NCI-H2107 (cell line): Measurements from ENCODE around the gene LTBP1.
"Not testable (repeated sequence)": the region's sequence is repeated elsewhere in the genome, so short reads cannot be mapped to it uniquely, and the experiment has no call there.

Experiments
- DNase-seq: peaks from one replicate; lab custom pipeline; 2025; lab: John Stamatoyannopoulos, UW

Gene LTBP1

DNA sequence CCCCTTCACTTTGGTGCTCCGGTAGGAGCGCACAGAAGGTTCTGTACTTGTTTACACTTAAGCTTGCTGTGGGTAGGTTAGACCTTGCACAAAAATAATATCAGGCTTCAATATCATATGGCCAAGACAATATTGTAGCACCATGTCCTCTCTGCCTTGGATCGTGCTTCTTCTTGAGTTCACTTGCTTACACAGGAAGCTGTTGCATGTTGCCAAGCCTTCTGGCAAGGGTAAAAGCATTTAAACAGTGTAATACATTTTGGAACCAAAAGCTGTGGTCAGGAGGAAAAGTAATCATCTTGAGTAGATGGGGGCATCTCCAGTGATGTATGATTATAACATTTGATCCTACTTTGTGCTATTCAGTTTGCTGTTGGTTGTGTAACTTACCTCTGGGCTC lies 197.5 kb downstream of the LTBP1 start:
- DNase-seq, result no peak

DNA sequence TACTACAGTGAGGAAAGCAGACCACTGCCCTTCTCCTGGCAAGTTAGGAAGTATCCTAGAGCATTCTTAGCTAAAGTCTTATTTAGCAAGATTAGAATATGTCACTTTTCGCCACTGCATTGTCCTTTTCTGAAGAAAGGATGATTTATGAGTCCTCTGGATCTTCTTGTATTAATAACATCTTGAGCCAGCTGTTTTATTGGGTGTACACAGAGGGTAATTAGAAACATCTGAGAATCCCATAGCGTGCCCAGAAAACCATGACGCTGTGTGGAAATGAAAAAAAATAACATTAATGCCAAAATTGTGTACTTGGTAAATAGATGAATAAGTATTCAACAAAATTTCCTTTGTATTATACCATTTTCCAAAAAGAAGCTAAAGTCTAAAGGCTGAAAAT lies 198.7 kb downstream of the LTBP1 start:
- DNase-seq, result no peak

DNA sequence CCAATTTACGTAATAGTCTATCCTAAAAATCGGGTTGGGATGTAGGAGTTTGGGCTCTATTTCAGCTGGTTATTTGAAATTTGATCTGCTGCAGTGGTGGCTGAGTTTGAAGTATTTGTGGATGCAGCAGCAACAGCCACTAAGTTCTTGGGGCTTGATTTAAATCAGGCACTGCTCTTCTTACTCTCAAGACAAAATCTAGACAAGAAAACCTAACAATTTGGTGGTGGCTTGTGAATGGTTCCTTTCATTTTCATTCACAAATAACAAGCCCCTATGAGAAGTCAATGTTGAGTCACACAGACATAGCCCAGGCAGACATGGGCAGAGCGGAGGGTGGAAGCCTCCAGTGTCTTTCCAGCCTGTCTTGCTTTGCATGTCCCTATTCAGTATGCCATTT lies 199.3 kb downstream of the LTBP1 start:
- no peak for DNase-seq

DNA sequence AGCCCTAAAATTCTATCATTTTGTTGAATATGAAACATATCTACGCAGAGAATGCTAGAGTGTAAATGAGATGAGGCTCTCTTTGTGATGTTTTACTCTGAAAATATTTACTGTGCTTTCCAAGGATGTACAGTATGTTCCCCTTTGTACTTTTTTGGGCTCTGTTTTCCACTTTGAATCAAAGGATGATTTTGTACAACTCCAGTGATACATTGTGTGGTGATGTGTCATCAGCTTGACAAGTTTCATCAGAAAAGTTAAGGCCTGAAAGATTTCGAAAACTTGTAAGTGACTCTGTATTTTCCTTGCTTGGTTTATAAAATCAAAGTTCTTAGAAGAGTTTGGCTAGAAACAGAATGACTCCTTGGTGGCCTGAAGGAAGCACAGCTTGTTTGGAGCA lies 206.3 kb downstream of the LTBP1 start:
- DNase-seq, result no peak

DNA sequence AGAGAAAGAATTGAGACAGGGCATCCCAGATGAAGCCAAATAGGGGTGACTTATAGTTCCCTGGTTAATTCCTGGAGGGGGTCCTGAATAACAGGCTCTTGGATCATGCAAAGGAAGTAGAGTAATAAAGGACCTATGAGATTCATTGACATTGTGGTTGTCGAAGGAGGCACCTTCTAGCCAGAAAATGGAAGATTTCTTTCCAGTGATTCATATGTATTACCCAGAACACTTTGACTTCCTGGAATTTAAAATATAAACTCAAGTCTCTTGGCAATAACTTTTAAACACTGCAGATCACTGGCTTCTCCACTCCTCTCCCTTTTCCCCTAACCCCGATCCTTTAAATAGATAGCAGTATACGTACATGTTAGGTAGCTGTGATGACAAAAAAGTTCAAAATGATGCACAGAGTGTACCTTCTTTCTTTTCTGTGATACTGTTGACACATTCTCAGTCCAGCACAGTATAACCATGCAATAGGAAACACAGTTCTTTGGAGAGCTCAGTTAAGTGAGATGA lies 211.8 kb downstream of the LTBP1 start:
- DNase-seq, result no peak

DNA sequence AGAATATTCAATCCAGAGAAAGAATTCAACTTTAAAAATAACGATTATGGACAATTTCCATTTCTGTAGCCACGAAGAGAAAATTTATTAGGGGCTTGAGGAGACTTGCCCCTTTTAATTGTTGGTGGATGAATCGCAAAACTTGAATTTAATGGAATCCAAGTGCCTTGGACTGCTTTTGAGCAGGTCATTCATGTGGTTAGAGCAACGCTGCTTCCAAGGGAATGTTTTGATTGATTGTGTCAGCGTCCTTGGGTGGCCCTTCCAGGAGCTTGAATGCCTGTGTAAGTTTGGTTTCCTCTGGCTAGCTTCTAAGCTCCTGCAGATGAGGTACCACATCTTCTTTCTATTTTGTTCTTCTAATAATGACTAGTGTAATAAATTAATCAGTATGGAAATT lies 213.4 kb downstream of the LTBP1 start:
- DNase-seq, result no peak

DNA sequence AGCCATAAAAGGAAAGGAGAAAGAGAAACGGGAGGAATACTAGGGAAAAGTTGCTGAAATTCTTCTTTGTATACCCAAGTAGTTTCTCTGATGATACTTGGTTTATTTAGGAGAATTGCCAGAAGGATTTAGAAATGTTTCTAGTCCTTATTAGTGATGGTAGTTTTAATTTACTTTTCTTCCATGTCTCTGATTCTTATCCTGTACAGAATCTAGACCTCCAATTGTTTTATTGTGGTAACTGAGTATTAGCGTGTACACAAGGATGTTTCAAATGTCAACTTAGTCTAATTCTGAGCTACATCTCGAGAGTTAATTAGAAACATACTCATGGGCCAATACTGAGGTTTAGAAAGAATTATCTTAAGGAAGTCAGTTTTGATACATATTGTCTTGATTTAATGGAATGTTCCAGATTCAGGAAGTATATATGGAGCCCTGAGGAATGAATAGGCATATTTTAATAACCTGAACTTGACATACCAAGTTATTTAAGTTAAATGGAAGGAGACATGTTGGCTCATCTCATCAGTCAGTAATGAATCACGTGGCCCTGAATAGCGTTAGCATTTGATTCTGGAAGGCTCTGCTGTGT lies 219.6 kb downstream of the LTBP1 start:
- no peak for DNase-seq

DNA sequence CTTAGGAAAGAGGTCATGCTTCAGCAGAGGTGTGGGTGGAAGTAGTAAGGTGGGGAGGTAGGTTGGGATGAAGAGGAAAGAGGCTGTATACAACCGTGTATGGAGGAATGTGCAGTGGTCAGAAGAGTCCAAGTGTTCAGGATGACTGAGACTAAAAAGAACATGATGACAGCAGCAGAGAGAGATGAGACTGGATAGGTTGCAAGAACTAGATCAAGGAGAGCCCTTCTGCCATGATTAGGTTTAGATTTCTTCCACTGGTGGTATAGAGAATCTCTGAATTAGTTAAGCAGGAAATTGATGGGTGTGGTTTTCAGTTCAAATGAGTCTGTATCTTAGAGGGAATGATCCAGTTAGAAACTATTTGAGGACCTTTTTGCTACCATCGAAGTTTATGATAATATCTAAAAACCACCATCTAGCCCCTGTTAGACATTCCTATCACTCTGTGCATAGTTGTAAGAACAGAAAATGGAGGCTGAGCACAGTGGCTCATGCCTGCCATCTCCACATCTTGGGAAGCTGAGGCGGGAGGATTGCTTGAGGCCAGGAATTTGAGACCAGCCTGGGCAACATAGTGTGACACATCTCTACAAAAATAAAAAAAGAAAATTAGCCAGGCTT lies 221.0 kb downstream of the LTBP1 start:
- no peak for DNase-seq

DNA sequence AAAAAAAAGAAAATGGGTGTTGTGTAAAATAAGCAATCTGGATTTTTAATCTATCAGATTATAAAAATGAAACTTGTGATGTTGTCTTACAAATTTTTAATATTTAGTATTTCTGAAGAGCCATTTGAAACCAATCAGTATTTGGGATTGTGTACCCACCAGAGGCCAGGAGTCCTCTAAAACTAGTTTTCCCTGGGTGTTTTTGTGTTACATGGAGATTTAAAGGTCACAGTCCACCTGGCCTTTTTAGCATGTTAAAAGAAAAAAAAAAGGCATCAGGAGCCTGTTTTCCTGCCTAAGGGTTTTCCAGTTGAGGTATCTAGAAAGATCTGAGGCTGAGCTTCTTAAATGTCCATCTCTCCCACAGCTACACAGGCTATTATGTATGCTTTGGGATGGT lies 221.7 kb downstream of the LTBP1 start:
- DNase-seq, result no peak

DNA sequence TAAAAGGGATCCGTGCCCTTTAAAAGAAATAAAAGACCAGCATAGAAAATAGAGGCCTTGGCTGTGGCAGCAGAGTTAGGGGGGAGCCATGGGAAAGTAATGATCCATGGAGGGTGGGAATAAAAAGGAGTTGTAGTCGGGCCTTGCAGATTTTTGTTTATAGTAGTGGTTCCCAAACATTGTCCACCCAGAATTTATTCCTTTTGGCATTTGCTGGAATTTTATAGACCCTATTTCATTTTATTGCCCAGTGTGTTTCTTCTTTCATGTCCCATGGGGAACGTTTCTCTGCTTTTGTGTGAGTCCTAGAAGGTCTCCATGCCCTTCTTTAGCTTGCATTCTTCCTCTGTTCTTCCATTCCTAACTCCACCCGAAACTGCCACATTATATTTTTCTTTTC lies 222.2 kb downstream of the LTBP1 start:
- no peak for DNase-seq

DNA sequence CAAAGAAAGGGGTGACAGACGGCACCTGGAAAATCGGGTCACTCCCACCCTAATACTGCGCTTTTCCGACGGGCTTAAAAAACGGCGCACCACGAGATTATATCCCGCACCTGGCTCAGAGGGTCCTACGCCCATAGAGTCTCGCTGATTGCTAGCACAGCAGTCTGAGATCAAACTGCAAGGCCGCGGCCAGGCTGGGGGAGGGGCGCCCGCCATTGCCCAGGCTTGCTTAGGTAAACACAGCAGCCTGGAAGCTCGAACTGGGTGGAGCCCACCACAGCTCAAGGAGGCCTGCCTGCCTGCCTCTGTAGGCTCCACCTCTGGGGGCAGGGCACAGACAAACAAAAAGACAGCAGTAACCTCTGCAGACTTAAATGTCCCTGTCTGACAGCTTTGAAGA lies 223.5 kb downstream of the LTBP1 start:
- not testable (repeated sequence) for DNase-seq

DNA sequence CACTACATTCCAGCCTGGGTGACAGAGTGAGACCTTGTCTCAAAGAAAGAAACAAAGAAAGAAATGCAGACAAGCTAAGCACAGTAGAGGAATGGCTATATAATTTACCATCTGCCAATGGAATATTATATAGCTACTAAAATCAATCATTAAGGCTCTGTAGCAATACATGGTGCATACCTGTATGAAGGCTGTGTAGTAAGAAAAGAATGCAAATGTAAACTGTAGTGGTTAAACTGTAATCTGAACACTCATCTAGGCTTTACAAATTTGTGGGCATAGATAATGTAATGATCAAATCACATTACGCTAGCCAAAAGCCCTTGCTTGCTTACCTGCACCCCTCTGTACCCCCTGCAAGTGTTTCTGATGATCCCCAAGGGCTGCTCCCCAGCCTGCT lies 230.9 kb downstream of the LTBP1 start:
- no peak for DNase-seq

DNA sequence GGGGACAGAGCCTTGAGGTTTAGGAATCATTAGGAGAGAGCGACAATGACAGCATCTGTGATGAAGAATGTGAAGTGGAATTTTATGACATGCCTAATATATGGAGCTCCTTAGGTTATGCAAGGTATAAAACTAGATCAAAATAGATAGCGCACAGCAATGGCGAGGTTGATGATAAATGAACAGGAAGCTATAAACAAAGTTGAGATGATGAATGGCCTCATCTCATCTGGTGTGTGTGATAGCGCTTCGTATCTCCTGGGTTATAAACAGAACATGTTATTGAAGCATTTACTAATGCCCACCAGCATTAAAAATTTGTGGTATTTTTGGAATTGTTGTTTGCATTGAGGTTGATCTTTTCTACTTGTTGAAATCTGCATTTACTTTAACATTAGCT lies 231.5 kb downstream of the LTBP1 start:
- no peak for DNase-seq

DNA sequence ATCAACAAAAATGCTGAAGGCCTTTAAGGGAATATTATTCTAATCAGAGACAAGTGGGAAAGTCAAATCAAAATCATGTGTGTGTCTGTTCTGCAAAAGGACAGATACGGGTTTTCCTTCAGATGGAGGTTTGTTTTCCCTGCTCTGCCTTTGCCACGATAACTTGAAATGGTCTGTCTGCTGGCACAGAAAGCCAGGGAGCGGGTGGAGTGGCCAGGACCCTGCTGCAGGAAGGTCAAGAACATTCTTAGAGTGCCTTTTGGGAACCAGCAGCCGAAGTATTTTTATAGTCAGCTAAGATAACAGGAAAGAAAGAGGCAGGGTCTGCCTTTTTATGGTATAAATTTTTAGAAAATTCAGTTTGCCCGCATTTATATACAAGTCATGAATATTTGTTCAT lies 234.2 kb downstream of the LTBP1 start:
- DNase-seq, result no peak

DNA sequence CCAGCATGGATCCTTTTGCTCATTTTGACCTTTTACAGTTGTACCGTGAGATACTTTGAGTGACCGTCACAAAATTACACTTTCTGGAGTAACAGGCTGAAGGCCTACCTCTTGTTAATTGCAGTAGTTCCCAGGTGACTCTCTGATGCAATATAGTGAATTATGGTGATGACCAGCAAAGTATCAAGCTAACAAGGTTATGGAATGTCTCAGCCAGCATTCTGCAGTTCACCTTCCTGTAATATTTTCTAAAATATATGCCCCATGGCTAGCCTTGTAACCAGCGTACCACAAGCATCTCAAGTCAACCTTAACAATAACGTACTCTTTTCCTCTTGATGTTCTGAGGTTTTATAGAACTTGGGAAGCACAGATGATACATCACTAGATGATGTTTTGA lies 234.7 kb downstream of the LTBP1 start:
- DNase-seq, result no peak

DNA sequence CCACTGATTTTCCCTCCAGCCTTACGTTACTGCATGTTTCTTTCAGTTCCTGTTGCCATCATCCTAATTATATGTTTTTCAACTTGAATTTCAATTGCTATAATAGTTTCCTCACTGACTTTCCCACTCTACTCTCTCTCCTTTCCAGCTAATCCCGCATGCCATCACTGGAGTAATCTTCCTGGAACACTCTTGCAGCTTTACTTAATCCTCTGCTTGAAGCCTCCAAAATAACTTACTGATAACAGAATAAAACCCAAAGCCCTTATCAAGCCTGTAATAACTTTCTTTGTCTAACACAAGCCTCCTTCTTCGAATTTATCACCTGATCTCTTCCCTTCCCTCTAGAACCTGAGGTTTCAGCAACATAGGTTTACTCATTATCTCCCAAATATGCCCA lies 237.3 kb downstream of the LTBP1 start:
- DNase-seq, result no peak

DNA sequence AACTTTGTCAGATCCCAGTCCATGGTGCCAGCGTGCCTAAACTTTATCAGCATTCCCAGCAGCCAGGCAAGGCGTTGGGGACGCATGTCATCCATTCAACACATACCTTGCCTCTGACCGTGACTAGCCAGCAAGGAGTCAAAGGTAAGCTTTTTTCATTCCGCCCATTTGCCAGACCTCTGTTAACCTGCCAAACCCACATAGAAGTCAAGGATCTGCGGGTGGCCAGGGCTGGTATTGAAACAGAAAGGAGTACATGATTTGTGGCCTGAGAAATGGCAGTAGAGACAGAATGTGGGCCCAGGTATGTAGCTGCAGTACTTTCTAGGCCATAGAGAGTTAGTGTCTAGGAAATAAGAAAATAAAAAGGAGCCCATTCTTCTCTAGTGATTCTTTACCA lies 240.2 kb downstream of the LTBP1 start:
- DNase-seq, result no peak

DNA sequence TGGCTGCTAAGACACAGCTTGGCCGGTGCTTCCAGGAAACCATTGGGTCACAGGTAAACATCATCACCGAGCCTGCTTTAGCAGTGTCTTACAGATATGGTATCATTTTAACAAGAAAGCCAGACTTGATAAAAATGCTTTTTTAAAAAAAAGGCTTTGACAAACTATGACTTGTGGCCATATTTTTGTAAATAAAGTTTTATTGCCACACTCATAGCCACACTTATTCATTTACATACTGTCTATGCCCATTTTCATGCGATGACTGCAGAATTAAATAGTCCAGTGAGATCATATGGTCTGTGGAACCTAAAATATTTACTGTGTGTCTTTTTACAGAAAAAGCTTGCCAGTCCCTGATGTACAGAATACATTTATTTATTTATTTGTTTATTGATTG lies 242.0 kb downstream of the LTBP1 start:
- DNase-seq, result no peak

DNA sequence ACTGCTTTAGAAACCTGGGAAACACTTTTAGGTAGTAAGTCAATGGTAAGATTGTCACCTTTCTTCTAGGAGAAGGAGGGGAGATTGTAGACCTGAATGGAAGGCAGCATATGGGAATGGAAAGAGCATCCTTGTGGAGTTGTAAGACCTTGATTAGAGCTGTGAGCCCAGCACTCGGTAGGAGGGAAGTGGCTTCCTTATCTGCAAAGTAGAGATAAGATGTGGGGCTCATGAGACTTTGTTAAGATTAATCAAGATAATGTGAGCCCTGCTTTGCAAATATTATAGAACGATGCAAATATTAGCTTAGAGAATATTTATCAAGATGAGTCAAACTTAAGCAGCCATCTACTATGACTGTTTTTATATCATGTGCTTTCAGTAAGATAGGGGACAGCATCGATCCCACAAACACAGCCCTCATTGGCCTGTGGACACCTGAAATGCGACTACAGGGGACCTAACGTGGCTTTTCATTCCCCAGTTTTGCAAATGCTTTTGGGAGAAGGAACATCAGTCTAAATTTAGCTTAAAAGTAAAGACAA lies 243.7 kb downstream of the LTBP1 start:
- no peak for DNase-seq

DNA sequence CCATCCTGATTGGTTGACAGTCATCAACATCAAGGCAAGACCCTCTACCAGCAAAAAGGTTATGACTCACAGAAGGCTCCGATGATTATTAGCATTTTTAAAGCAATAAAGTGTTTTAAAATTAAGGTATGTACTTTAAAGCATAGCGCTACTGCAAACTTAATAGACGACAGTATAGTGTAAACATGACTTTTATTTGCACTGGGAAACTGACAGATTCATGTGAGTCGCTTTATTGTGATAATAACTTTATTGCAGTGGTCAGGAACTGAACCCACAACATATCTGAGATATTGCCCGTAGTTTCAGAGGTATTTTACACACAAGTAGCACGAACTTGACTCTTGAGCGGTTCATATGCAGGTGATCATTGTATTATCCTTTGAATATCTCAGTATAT lies 249.1 kb downstream of the LTBP1 start:
- no peak for DNase-seq

DNA sequence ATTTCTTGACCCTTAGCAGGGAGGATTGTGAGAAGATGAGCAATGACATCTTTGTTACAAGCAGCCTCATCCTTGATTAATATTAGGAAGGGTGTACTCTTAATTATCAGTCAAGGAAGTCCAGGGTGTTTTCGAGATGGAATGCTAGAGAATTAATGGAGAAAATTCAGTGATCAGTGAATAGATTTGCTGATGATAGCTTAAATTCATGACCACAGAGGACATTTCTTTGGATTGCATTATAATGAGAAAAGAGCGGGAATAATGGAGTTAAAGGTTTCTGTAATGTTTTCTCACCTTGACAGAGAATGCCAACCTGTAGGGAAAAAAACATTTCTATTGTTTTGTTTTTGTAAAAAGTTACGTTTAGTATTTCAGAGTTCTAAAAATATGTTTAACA lies 249.9 kb downstream of the LTBP1 start:
- DNase-seq, result no peak

DNA sequence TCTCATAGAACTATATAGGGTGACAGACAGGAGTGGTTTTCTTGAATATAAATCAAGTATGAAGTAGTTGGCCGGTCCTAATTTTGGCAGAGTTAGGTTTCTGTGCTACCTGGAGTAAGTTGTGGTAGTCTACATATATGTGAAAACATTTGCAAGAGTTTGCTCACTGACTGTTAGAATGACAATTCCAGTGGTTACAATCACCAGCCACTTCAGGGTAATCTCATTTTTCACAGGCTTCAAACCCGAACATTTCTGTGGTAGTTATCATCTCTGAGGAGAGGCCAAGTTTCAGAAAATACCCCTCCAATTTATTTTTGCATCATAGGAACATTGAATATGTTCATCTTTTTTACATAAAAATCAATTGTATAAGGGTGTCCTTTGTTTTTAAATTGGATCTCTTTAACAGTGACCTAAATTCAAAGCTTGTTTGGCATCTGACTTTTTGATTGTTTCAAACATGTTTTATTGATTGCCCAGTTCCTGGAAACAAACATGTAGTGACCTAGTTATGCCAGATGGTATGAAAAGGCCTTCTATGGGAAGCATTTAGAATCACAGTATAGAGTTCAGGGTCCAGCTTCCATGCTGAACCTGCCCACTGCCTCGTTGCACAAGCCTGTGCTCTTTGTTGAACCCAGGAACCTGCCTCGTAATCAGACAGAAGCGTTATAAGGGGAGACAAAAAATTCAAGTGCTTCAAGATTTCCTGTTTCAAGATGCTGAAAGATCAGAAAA lies 250.6 kb downstream of the LTBP1 start:
- no peak for DNase-seq
